ENCODE measurements around the gene SALL1.

The SALL1 gene

GRCh38 chr16:51167170-51167895 is 16.3 kb upstream of the SALL1 start:
- H3K27me3 ChIP-seq (ENCODE audit: control insufficient read depth, insufficient read depth, low read length) = no peaks in the 10 kb centered on the region
- no peak overlapping the region for H3K27ac ChIP-seq (ENCODE audit: low read depth, low read length)
- H3K36me3 ChIP-seq (ENCODE audit: control insufficient read depth, insufficient read depth, low read length) = no peaks in the 10 kb centered on the region
- no peak overlapping the region for H3K9ac ChIP-seq (ENCODE audit: low read length)
- peaks cover 8% of the 10 kb centered on the region; the same call in 1 of the 2 replicates for H3K4me1 ChIP-seq (ENCODE audit: control insufficient read depth, insufficient read depth, low read length)
- peaks cover 3% of the 10 kb centered on the region; the same call in 1 of the 2 replicates for H3K9me3 ChIP-seq (ENCODE audit: control insufficient read depth, insufficient read depth, low read depth, low read length)
- H3K4me3 ChIP-seq (ENCODE audit: low read depth, low read length) = no peak overlapping the region

- Histone ChIP-seq H3K4me1 (ENCODE audit: control insufficient read depth, insufficient read depth, low read length) (peaks cover 8% of the 10 kb centered on the region; the same call in 1 of the 2 replicates), H3K36me3 (ENCODE audit: control insufficient read depth, insufficient read depth, low read length) (no peaks in the 10 kb centered on the region), H3K27ac (ENCODE audit: low read depth, low read length) (no peak overlapping the region), H3K9me3 (ENCODE audit: control insufficient read depth, insufficient read depth, low read depth, low read length) (peaks cover 3% of the 10 kb centered on the region; the same call in 1 of the 2 replicates), H3K4me3 (ENCODE audit: low read depth, low read length) (no peak overlapping the region), H3K27me3 (ENCODE audit: control insufficient read depth, insufficient read depth, low read length) (no peaks in the 10 kb centered on the region), H3K9ac (ENCODE audit: low read length) (no peak overlapping the region)
Observed at GRCh38 chr16:51166541-51166940, 15.5 kb upstream of the SALL1 start.

DNA sequence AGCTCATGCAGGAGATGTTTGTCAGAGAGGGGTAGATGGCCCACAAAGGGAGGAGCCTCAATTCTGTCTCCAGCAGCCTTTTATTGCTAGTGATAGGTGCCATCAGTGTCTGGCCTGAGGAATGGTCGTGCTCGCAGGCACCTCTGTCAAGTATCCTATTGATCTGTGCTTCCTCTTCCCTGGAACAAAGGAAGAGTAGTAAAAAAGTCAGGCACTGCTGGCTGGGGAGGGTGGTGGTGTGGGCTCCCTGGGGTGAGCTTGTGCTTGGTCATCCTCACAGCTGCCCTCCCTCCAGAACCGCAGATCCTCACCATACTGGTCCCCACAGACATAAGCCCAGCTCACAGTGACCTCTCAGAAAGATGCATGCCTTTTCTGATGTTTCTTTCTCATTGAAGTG is 15.0 kb upstream of the SALL1 start:
- no peaks in the 10 kb centered on the region for H3K36me3 ChIP-seq (ENCODE audit: control insufficient read depth, insufficient read depth, low read length)
- H3K4me1 ChIP-seq (ENCODE audit: control insufficient read depth, insufficient read depth, low read length) = peaks cover 8% of the 10 kb centered on the region; the same call in 1 of the 2 replicates
- H3K27ac ChIP-seq (ENCODE audit: low read depth, low read length) = no peak overlapping the region
- no peak overlapping the region for H3K9ac ChIP-seq (ENCODE audit: low read length)
- no peaks in the 10 kb centered on the region for H3K27me3 ChIP-seq (ENCODE audit: control insufficient read depth, insufficient read depth, low read length)
- no peak overlapping the region for H3K4me3 ChIP-seq (ENCODE audit: low read depth, low read length)
- H3K9me3 ChIP-seq (ENCODE audit: control insufficient read depth, insufficient read depth, low read depth, low read length) = peaks cover 3% of the 10 kb centered on the region; the same call in 1 of the 2 replicates

DNA sequence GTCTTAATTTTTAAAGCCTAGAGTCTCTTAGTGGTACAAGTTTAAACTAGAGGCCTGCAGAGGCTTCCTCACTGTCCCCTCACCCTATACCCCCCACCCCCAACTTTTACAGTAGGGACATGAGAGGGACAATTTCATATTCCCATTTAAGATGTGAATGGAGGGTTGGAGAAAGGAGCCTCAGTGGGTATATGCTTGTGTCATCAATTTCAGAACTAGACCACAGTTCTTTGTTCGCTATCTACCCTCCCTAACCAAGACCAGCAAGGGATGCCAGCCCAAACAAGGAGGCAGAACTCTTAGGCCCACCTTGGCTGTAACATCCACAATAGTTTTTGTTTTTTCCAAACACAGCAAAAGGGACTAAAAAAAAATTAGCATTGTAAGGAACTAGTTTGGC is 14.0 kb upstream of the SALL1 start:
- H3K4me3 ChIP-seq (ENCODE audit: low read depth, low read length) = no peak overlapping the region
- H3K9me3 ChIP-seq (ENCODE audit: control insufficient read depth, insufficient read depth, low read depth, low read length) = no peaks in the 10 kb centered on the region
- no peaks in the 10 kb centered on the region for H3K36me3 ChIP-seq (ENCODE audit: control insufficient read depth, insufficient read depth, low read length)
- peaks cover 8% of the 10 kb centered on the region; the same call in 1 of the 2 replicates for H3K4me1 ChIP-seq (ENCODE audit: control insufficient read depth, insufficient read depth, low read length)
- H3K27ac ChIP-seq (ENCODE audit: low read depth, low read length) = no peak overlapping the region
- no peak overlapping the region for H3K9ac ChIP-seq (ENCODE audit: low read length)
- no peaks in the 10 kb centered on the region for H3K27me3 ChIP-seq (ENCODE audit: control insufficient read depth, insufficient read depth, low read length)

- no peaks in the 10 kb centered on the region for H3K27me3 ChIP-seq (ENCODE audit: control insufficient read depth, insufficient read depth, low read length)
- no peaks in the 10 kb centered on the region for H3K9me3 ChIP-seq (ENCODE audit: control insufficient read depth, insufficient read depth, low read depth, low read length)
- H3K4me1 ChIP-seq (ENCODE audit: control insufficient read depth, insufficient read depth, low read length) = peaks cover 8% of the 10 kb centered on the region; the same call in 1 of the 2 replicates
- H3K9ac ChIP-seq (ENCODE audit: low read length) = no peak overlapping the region
- no peak overlapping the region for H3K27ac ChIP-seq (ENCODE audit: low read depth, low read length)
- no peak overlapping the region for H3K4me3 ChIP-seq (ENCODE audit: low read depth, low read length)
- no peaks in the 10 kb centered on the region for H3K36me3 ChIP-seq (ENCODE audit: control insufficient read depth, insufficient read depth, low read length)
Observed at GRCh38 chr16:51164574-51164973, 13.5 kb upstream of the SALL1 start.

GRCh38 chr16:51163894-51164566 is 13.0 kb upstream of the SALL1 start:
- H3K36me3 ChIP-seq (ENCODE audit: control insufficient read depth, insufficient read depth, low read length) = no peaks in the 10 kb centered on the region
- no peaks in the 10 kb centered on the region for H3K27me3 ChIP-seq (ENCODE audit: control insufficient read depth, insufficient read depth, low read length)
- no peak overlapping the region for H3K9ac ChIP-seq (ENCODE audit: low read length)
- H3K4me1 ChIP-seq (ENCODE audit: control insufficient read depth, insufficient read depth, low read length) = peaks cover 8% of the 10 kb centered on the region; the same call in 1 of the 2 replicates
- no peak overlapping the region for H3K4me3 ChIP-seq (ENCODE audit: low read depth, low read length)
- no peak overlapping the region for H3K27ac ChIP-seq (ENCODE audit: low read depth, low read length)
- no peaks in the 10 kb centered on the region for H3K9me3 ChIP-seq (ENCODE audit: control insufficient read depth, insufficient read depth, low read depth, low read length)

GRCh38 chr16:51163366-51163765 is 12.3 kb upstream of the SALL1 start:
- Histone ChIP-seq H3K4me1 (ENCODE audit: control insufficient read depth, insufficient read depth, low read length) (peaks cover 8% of the 10 kb centered on the region; the same call in 1 of the 2 replicates), H3K4me3 (ENCODE audit: low read depth, low read length) (no peak overlapping the region), H3K27ac (ENCODE audit: low read depth, low read length) (no peak overlapping the region), H3K9me3 (ENCODE audit: control insufficient read depth, insufficient read depth, low read depth, low read length) (no peaks in the 10 kb centered on the region), H3K9ac (ENCODE audit: low read length) (no peak overlapping the region), H3K36me3 (ENCODE audit: control insufficient read depth, insufficient read depth, low read length) (no peaks in the 10 kb centered on the region), H3K27me3 (ENCODE audit: control insufficient read depth, insufficient read depth, low read length) (no peaks in the 10 kb centered on the region)

DNA sequence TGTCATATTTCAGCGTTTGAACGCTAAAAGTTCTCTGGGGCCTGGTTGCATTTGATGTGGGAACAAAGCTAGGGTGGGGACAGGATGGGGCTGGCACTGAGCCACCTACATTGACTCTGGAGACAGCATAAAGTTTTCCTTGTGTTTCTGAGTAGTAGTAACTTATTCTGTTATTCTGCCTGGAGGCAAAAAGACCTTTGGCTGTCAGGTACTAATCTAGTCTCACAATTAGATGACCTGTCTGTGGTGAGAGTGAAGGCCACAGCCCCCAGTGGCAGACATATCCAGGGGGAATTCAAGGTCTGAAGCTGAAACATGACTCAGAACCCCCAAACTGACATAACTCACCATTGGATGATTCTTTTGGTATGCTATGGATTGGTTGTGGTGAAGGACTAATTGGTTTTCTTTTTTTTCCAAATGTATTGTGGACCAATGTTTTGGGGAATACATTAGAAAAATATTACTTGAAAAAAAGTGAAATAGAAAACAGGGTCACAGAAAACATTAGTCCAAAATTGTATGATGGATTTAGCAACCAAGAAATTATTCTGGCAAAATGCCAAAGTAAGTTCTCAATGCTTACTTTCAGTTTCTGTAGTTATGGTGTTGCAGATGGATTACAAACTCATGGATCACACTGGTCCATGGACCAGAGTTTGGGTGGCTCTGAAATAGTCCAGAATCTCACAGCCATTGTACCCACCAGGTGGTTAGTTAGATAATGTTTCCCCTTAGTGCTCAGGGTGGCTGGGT is 10.5 kb upstream of the SALL1 start:
- no peak overlapping the region for H3K9ac ChIP-seq (ENCODE audit: low read length)
- H3K27me3 ChIP-seq (ENCODE audit: control insufficient read depth, insufficient read depth, low read length) = peaks cover 16% of the 10 kb centered on the region
- no peak overlapping the region for H3K27ac ChIP-seq (ENCODE audit: low read depth, low read length)
- H3K36me3 ChIP-seq (ENCODE audit: control insufficient read depth, insufficient read depth, low read length) = no peaks in the 10 kb centered on the region
- H3K4me3 ChIP-seq (ENCODE audit: low read depth, low read length) = no peak overlapping the region
- peaks cover 22% of the 10 kb centered on the region for H3K4me1 ChIP-seq (ENCODE audit: control insufficient read depth, insufficient read depth, low read length)
- no peaks in the 10 kb centered on the region for H3K9me3 ChIP-seq (ENCODE audit: control insufficient read depth, insufficient read depth, low read depth, low read length)

GRCh38 chr16:51159865-51160264 is 8.8 kb upstream of the SALL1 start:
- no peak overlapping the region for H3K27ac ChIP-seq (ENCODE audit: low read depth, low read length)
- no peak overlapping the region for H3K9ac ChIP-seq (ENCODE audit: low read length)
- H3K27me3 ChIP-seq (ENCODE audit: control insufficient read depth, insufficient read depth, low read length) = peaks cover 33% of the 10 kb centered on the region
- peaks cover 22% of the 10 kb centered on the region for H3K4me1 ChIP-seq (ENCODE audit: control insufficient read depth, insufficient read depth, low read length)
- H3K9me3 ChIP-seq (ENCODE audit: control insufficient read depth, insufficient read depth, low read depth, low read length) = no peaks in the 10 kb centered on the region
- no peak overlapping the region for H3K4me3 ChIP-seq (ENCODE audit: low read depth, low read length)
- no peaks in the 10 kb centered on the region for H3K36me3 ChIP-seq (ENCODE audit: control insufficient read depth, insufficient read depth, low read length)

GRCh38 chr16:51159296-51159695 is 8.2 kb upstream of the SALL1 start:
- Histone ChIP-seq H3K27ac (ENCODE audit: low read depth, low read length) (no peak overlapping the region), H3K36me3 (ENCODE audit: control insufficient read depth, insufficient read depth, low read length) (no peaks in the 10 kb centered on the region)

DNA sequence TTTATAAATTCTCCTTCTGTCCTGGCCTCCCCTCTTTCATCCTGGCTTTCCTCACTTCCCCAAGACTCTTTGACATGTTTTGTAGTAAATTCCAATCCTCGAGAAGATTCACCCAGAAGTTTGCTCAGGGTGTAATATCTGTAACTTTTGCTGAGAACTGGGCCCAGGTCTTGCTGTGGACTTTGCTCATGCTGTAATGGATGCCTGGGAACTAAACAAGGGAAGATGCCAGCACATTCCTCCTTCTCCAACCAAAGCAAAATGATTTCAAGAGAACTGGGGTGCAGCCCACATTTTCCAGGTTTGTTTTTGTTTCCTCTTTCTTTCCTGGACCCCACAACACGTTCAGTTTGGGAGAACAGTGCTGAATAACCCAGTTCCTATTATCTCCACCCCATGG is 6.6 kb upstream of the SALL1 start:
- Histone ChIP-seq H3K27ac (ENCODE audit: low read depth, low read length) (no peak overlapping the region), H3K4me3 (ENCODE audit: low read depth, low read length) (no peak overlapping the region), H3K9ac (ENCODE audit: low read length) (no peak overlapping the region)

More at GRCh38 chr16:51159296-51159695, 8.2 kb upstream of the SALL1 start:
- no peak overlapping the region for H3K9ac ChIP-seq (ENCODE audit: low read length)
- peaks cover 35% of the 10 kb centered on the region for H3K27me3 ChIP-seq (ENCODE audit: control insufficient read depth, insufficient read depth, low read length)
- H3K4me1 ChIP-seq (ENCODE audit: control insufficient read depth, insufficient read depth, low read length) = peaks cover 24% of the 10 kb centered on the region
- H3K9me3 ChIP-seq (ENCODE audit: control insufficient read depth, insufficient read depth, low read depth, low read length) = no peaks in the 10 kb centered on the region
- no peak overlapping the region for H3K4me3 ChIP-seq (ENCODE audit: low read depth, low read length)

More for the DNA sequence above, 6.6 kb upstream of the SALL1 start:
- Histone ChIP-seq H3K9me3 (ENCODE audit: control insufficient read depth, insufficient read depth, low read depth, low read length) (no peaks in the 10 kb centered on the region), H3K36me3 (ENCODE audit: control insufficient read depth, insufficient read depth, low read length) (no peaks in the 10 kb centered on the region), H3K4me1 (ENCODE audit: control insufficient read depth, insufficient read depth, low read length) (peaks cover 29% of the 10 kb centered on the region), H3K27me3 (ENCODE audit: control insufficient read depth, insufficient read depth, low read length) (peaks cover 48% of the 10 kb centered on the region)
